ENCODE data around the gene RSRC1.
"Not testable (repeated sequence)": the region's sequence is repeated elsewhere in the genome, so short reads cannot be mapped to it uniquely, and the experiment has no call there.

RSRC1 gene, protein sequence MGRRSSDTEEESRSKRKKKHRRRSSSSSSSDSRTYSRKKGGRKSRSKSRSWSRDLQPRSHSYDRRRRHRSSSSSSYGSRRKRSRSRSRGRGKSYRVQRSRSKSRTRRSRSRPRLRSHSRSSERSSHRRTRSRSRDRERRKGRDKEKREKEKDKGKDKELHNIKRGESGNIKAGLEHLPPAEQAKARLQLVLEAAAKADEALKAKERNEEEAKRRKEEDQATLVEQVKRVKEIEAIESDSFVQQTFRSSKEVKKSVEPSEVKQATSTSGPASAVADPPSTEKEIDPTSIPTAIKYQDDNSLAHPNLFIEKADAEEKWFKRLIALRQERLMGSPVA

DNA sequence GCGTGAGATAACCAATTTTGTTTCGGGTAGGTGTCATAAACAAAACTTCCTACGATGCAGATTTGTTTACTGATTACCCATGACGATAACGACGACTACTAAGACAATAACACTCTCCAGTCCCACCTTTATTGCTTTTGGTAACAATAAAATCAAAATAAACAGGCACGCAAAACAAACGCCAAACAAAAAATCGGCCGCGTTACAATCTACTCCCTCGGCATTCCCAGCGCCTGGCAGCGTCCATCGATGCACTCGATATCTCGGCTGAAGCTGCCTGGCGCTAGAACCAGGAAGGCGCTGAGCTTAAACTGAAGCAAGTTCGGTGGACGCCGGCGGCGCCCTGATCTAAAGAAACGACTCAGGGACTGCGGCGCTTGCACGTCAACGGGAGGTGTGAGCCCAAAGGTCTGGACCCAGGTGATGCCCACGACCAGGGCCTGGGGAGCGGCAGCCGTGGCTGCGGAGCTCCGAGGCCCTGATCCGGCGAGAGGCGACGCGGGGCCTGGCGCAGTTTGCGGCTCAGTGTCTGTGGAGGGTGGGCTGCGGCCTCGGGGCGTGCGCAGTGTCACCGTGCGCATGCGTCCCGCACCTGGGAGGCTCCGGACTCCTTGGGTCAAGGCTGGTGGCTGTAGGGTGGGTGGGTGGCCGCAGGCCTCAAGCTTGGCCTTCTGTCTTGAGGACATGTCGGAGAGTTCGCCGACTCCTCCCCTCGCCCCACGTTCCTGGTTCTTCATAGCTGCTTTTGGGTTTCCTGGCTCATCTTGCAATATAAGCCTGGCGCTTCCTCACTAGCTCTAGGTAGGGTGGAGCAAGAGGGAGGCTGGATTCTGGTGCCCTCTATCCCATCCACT lies at the start of gene RSRC1:
RSRC1 (plus strand) TSS at position 286 of the 854 bp plus-strand sequence. CDS start 12,016 bp downstream, outside the sequence.
- peak; percentile 46 to 61 for DNase-seq (ENCODE audit: low read depth in 1 of 2, low spot score in 1 of 2)

DNA sequence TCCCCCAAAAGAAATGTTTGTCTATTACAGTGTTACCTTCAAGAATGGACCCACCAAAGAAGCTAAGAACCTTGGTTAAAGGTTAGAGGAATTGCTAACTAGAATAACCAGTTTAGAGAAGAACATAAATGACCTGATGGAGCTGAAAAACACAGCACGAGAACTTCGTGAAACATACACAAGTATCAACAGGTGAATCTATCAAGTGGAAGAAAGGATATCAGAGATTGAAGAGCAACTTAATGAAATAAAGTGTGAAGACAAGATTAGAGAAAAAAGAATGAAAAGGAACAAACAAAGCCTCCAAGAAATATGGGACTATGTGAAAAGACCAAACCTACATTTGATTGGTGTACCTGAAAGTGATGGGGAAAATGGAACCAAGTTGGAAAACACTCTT lies 44.3 kb upstream of the RSRC1 start:
- not testable (repeated sequence) for DNase-seq (ENCODE audit: low read depth in 1 of 2, low spot score in 1 of 2)

DNA sequence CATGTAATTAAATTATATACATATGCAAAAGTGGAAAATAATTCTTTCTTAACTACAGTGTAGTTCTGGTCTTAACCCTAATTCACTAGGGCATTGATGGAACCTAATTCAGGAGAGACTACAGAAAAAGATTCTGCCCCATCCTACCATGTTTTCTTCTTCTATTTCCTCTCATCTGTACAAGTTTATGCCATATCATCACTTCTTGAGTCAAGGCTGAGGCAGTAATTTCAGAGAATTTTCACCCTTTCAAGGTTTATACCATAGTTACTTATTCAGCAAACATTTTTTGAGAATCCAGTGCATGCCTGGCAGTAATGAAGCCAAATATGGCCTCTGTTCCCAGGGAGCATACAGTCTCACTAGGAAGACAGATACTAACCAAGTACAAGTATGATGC lies 37.1 kb upstream of the RSRC1 start:
- no peak for DNase-seq (ENCODE audit: low read depth in 1 of 2, low spot score in 1 of 2)

DNA sequence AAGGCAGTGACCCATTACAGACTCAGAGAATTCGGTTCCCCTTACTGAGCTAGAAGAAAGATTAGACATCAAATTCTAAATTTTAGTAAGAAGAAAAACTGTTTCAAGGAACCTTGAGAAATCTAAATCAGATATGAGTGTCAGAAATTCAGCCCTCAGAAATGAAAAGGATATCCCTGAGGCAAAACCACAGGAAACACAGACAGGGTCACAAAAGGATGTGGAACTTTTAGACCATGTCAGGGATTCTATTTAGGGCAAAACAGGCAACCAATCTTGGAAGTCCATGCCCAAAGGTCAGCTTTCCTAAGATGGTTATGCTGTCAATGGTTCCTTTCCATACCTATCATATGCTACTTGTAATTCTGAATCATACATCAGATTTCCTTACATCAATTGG lies 35.3 kb upstream of the RSRC1 start:
- DNase-seq (ENCODE audit: low read depth in 1 of 2, low spot score in 1 of 2): no peak

DNA sequence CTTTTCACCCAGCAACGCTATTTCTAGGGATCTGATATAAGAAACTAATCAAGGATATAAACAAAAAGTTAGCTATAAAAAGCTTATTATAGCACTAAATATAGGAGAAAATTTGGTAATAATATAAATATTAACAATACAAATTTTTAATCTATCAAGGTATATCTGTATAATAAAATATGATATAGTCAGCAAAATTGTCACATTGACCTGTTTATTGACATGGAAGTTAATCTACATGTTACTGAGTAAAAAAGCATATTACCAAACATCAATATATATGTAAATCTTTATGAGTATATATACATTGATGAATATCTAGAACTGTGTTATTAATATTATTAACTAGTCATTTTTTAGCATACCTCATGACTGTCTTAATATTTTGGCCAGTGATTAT lies 30.3 kb upstream of the RSRC1 start:
- no peak for DNase-seq (ENCODE audit: low read depth in 1 of 2, low spot score in 1 of 2)

DNA sequence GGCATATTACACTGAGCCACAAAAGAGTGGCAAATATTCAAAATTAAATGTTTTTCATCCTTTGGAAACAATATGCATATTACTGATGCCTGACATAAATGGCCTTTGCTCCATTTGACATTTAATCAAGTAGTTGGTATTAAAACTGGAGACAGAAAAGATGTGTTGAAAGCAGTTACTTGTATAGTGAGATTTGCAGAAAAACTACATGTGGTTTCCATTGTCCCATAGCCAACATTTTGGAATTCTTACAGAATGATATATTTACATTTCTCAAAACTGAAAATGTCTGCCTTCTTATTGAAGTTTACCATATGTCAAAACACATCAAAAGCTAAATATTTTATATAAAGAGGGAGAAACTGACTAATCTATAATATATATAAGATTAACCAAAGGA lies 25.2 kb upstream of the RSRC1 start:
- no peak for DNase-seq (ENCODE audit: low read depth in 1 of 2, low spot score in 1 of 2)

DNA sequence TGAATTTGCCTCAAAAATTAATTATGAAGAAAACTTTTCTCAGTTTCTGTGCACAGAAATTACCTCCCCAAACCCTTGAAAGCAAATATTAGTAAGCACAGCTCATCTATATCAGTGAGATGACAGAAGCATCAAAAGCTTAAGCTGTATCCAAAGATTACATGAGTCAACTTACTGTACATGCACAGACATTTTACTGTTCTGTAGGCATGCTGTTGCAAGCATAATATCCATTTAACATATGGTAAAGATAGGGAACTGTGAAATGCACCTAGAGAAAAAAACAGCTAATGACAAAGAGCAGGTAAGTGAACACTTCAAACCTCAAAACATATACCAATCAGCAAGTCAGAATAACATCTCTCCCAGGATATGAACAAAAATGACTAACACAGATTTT lies 24.5 kb upstream of the RSRC1 start:
- no peak for DNase-seq (ENCODE audit: low read depth in 1 of 2, low spot score in 1 of 2)

DNA sequence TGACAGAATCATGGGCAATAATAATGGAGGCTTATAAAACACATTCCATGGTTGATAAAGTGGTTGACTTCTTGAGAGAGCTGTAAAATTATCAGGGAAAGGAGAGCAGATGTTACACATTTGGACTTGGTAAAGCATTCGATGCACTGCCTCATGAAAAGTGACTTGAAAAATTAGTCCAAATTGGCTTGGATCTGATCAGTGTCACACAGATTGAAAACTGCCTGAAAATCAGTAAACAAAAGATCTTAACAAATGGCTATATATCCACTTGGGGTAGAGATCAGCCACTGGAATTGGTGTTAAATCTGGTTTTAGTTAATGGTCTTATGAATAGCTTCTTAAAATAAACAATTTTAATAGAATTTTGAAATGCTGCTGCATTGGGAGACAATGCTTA lies 24.0 kb upstream of the RSRC1 start:
- DNase-seq (ENCODE audit: low read depth in 1 of 2, low spot score in 1 of 2): no peak

DNA sequence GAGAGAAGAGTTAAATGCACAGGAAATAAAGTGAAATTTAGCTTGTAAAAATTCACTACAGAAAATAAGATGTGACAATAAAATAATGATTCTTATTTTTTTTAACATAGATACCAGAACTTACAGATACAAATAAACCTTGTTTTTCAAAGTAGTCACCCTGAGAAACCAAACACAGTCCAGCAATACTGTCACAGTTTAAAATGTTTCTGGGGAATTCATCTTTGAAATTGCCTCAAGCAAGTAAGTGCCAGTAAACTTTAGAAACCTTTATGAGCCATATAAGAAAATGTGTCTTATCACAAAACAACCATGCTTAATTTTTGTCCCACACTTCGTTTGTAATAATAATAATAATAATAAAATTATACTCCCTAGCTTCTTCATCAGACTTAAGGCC lies 23.5 kb upstream of the RSRC1 start:
- no peak for DNase-seq (ENCODE audit: low read depth in 1 of 2, low spot score in 1 of 2)

DNA sequence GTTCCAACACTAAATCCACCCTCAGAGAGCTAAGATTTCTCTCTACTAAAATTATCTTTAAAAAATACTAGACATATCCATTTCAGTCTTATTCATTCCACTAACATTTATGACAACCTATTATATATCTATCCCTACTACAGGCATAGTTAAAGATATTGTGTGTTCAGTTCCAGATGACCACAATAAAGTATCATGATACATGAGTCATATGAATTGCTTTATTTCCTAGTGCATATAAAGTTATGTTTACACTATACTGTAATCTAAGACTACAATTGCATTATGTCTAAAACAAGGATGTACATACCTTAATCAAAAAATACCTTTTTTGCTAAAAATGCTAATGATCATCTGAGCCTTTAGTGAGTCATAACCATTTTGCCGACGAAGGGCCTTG lies 23.1 kb upstream of the RSRC1 start:
- DNase-seq (ENCODE audit: low read depth in 1 of 2, low spot score in 1 of 2): no peak

DNA sequence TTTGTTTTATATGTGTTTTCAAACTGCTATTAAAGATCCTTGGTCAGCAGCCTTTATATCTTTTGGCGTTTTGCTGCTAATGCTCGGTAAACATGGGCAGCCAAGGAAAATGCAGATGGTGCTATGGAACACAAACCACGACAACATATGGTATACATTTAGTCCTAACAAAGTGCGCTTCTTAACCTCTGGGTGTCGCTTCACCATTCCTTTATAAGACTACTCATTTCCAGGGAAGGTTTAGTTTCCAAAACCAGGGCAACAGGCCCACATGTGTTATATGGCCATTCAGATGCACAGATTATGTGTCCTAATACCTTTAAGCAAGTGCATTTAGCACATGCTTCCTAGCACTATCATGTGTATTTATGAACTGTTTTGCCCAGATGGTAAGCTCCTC lies 18.4 kb upstream of the RSRC1 start:
- DNase-seq (ENCODE audit: low read depth in 1 of 2, low spot score in 1 of 2): no peak

DNA sequence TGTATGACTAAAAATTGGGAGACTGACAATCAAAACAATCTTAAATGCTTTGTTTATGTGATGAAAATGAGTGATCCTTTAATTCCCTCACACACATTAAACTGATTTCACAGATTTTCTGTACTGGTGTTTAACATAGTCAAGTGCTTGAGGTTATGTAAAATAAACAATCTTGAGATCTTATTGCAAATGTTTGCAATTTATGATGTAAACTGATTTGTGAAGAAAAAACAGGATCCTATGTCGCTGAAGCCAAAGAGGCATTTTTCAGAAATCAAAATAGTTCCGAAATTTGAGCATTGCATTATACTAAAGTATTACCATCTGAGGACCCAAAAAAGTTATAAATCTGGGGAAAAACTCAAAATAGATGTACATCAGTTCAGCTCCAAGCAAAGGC lies 16.4 kb upstream of the RSRC1 start:
- DNase-seq (ENCODE audit: low read depth in 1 of 2, low spot score in 1 of 2): no peak

DNA sequence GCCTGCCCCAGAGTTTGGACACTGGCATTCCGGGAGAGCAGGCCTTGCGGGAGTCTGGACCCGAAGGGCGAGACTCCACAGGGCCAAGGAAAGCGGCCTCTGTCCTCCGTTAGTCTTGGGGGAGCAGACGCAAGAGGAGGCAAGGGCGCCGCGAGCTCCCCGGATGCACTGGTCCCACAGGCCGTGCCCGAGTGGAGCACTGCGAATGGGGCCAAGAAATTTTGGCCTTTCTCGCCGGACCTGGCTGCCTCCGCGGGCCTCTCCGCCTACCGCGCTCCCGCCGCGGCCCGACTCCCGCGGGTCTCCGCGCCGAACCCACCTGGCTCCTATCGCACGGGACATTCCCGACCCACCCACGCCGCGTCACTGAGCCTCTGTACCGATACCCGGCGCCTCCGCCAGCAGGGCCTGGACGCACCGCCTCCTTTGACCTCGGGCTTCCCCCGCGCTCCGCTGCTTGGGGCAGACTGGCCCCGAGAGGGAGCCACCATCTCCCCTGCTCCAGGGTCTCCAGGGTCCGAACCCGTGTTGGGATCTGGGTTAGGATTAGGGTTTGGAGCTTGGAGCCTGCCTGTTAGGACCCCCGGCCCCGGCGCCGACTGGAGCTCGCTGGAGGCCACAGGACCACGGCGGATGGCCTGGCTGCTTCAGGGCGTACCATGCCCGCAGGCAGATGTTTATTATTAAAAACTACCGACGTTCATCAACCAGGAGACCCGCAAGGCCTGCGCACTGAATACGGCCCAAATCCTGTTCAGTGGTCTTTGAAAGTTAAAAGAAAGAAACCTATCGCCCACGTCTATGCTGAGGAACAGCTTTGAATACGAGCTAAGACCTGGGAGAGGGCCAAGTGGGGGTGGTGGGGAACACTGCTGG lies 15.4 kb upstream of the RSRC1 start:
- no peak for DNase-seq (ENCODE audit: low read depth in 1 of 2, low spot score in 1 of 2)

DNA sequence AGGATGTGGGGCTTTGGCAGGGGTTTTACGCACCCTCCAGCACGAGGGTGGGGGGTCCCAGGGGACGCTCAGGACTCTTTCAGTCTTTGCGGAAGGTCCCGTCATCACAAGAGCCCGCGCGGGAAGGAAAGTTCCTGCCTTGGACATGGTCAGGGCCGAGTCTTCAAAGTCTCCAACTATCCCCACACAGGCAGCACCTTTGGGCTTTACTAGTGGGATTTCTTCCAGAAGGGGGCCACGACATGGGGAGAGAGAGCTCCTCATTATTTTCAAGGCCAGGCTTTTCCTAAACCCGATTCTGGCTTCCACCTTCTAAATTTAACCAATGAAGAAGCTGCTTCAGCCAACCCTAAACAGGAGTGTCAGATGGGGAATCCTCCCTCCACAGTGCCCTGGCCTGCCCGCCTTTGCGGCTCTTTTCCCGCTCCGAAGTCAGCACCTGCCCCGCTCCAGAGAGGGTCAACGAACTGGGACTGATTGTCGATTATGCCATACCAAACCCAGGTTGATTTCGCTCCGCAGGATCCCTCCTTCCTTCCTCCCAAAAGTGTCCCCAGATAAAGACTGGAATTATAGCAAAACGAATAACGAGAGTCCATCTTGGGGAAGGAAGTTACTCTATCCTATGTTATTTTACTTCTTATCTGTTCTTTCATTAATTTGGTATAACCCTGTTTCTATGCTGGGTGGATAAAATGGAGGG lies 14.6 kb upstream of the RSRC1 start:
- no peak for DNase-seq (ENCODE audit: low read depth in 1 of 2, low spot score in 1 of 2)

DNA sequence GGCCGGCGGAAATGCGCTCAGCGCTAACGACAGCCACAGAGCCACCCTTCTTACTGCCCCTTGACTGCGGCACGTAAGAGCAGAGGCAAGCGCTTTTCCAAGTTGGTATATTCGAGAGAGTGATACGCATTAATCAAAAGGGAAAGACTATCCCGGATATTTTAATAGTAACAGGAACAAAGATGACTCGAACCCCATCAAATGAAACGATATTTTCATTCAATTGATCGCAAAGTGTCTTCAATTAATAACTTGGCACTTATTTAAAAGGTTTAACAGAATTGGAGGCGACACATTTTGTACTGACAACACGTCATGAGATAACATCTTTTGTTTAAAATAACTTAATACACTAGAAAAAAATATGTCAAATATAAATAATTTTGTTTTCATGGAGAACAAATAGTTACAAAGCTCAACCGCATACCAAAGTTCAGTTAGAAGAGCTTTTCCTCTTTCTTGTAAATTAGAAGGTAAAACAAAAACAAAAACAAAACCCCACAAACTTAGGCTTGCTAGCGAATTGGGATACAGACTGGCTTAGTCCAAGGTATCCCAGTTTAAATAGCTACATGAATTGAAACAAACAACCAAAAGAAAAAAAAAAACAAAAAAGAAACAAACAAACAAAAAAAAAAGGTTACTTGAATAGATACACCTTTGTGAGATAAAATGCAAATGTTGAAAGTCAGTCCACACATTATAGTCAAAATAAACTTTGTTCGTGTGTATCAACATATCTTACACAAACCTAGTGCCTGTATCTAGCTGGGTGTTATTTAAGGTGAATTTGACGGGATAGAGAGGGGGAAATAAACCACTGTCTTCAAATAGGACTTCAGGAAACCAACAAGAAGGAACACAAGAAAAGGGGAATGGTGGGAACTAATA lies 13.8 kb upstream of the RSRC1 start:
- no peak for DNase-seq (ENCODE audit: low read depth in 1 of 2, low spot score in 1 of 2)

DNA sequence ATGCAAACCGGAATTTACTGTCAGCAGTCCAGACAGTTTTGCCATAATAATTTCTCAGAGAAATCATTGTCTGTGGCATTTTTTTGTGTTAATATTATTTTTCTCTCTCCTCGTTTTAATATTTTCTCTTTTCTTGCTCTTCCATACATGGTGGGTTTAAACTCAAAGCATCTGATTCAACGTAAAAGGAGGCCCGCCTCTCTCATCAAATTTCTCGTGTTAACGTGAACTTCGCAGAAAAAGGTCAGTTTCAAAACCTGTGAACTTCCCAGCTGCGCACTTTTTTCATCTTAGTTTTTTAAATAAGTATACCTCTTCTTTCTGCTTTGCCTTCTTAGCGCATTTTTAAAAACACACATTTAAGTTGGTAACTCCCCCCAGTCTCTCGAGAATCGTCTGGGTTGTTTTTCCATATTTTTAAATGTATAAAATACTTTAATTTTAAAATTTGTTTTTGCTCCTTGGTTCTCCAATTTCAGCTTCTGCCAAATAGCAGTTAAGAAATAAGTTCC lies 12.8 kb upstream of the RSRC1 start:
- no peak for DNase-seq (ENCODE audit: low read depth in 1 of 2, low spot score in 1 of 2)

DNA sequence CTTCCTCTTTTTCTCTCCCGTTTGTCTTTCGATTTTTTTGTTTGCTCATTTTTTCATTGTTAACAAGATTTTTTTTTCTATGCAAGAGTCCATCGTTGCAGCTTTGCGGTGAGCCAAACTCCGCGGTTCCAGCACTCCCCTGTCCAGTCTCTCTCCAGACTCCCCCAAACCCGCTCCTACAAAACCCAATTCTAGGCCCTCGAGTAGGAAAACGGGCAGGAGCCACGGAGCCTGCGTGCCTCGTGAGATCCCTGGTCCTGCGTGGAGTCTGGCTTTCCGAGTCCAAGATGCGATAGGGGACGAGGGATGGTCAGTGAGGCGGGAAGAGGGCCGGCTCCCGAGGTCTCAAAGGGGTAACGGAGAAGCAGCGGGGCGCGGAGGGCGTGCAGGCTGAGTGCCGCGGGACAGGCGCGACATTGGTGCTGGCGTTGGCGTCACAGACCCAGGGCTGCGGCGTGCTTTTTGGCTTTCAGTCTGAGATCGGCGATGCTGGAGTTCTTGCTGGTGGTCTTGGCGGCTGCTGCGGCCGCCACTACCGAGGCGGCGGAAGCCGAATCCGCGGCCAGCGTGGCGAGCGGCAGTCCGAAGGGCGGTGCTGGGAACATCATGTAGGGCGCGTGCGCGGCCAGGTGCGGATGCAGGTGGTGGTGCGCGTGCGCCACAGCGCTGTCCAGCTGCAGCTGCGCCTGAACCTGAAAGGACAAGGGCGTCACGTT lies 12.1 kb upstream of the RSRC1 start:
- peak; percentile 26 to 49 for DNase-seq (ENCODE audit: low read depth in 1 of 2, low spot score in 1 of 2)

DNA sequence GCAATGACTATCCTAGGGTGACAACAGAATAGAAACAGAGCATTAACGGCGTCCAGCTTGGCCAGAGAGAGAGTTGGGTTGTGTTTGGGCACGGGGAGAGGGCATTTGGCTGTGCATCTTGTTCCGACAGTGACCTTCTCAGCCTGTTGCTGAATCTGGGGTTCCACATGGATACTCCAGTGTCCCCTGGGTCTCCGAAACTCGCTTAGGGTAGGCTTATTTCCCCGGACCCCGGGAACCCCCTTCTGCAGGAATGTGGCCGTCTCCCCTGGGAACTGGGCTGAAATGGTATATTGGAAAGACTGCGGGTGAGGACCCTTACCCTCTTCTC lies 11.6 kb upstream of the RSRC1 start:
- DNase-seq (ENCODE audit: low read depth in 1 of 2, low spot score in 1 of 2): no peak

DNA sequence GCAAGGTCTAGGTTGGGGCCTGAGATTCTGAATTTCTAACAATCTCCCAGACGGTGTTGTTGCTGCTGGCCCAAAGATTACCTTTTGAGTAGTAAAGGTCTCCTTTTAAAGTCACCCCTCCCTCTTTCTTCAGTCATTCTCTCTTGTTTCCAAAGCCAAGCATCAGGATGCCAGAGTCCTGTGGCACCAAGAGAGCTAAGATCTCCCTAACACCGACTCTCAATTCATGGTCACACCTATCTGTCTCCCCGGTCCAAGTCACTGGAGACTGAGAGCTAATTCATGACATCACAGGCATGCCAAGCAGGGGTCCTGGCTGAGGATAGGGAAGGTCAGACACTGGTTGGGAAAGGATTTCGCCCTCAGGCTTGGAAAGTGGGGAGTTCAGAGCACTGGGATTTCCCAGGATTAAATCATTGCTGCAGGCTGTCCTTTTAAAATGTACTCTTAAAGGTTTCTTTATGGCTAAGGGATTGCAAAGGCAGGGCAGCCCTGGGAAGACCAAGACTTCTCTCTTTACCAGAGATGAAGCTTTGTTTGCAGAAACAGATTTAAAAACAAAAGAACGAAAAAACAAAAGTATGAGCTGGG lies 11.0 kb upstream of the RSRC1 start:
- no peak for DNase-seq (ENCODE audit: low read depth in 1 of 2, low spot score in 1 of 2)
